ENCODE results near the gene ELMO1.
A peak's percentile ranks its signal among the peaks of the same experiment; 100 is the strongest.

The ELMO1 gene

GRCh38 chr7:36860681-36861080 lies 588.0 kb downstream of the ELMO1 start:
- DNase-seq = no peak

- no peak for DNase-seq
Measured at GRCh38 chr7:36855330-36855729, 593.3 kb downstream of the ELMO1 start.

- DNase-seq = peak in 2 of 3 donors; percentile 7 to 40
Measured at GRCh38 chr7:36854652-36855051, 594.0 kb downstream of the ELMO1 start.

GRCh38 chr7:36852931-36853330 lies 595.7 kb downstream of the ELMO1 start:
- DNase-seq = no peak

- no peak for DNase-seq
Measured at GRCh38 chr7:36852017-36852416, 596.6 kb downstream of the ELMO1 start.

GRCh38 chr7:36851382-36851781 lies 597.3 kb downstream of the ELMO1 start:
- DNase-seq = peak; percentile 25 to 28 (median 25)

- no peak for DNase-seq
Measured at GRCh38 chr7:36847946-36848345, 600.7 kb downstream of the ELMO1 start.

- DNase-seq = no peak
Measured at GRCh38 chr7:36844374-36844773, 604.3 kb downstream of the ELMO1 start.

GRCh38 chr7:36840904-36841303 lies 607.8 kb downstream of the ELMO1 start:
- DNase-seq = no peak

- DNase-seq = no peak
Measured at GRCh38 chr7:36838616-36839225, 609.9 kb downstream of the ELMO1 start.

GRCh38 chr7:36831049-36831448 lies 617.6 kb downstream of the ELMO1 start:
- no peak for DNase-seq

- DNase-seq = peak; percentile 62 to 84 (median 81)
Measured at GRCh38 chr7:36827726-36828703, 620.6 kb downstream of the ELMO1 start.

GRCh38 chr7:36825501-36825900 lies 623.2 kb downstream of the ELMO1 start:
- peak; percentile 28 to 68 (median 60) for DNase-seq

- DNase-seq = no peak
Measured at GRCh38 chr7:36823353-36823752, 625.3 kb downstream of the ELMO1 start.

GRCh38 chr7:36821617-36822016 lies 627.0 kb downstream of the ELMO1 start:
- DNase-seq = no peak

GRCh38 chr7:36820527-36821170 lies 628.0 kb downstream of the ELMO1 start:
- DNase-seq = peak in 1 of 3 donors; percentile 23

- no peak for DNase-seq
Measured at GRCh38 chr7:36819639-36820038, 629.0 kb downstream of the ELMO1 start.

- DNase-seq = no peak
Measured at GRCh38 chr7:36814311-36814710, 634.4 kb downstream of the ELMO1 start.

GRCh38 chr7:36811807-36812206 lies 636.9 kb downstream of the ELMO1 start:
- DNase-seq = no peak

GRCh38 chr7:36810489-36810888 lies 638.2 kb downstream of the ELMO1 start:
- no peak for DNase-seq

GRCh38 chr7:36810032-36810431 lies 638.6 kb downstream of the ELMO1 start:
- DNase-seq = no peak

- DNase-seq = no peak
Measured at GRCh38 chr7:36809510-36809909, 639.2 kb downstream of the ELMO1 start.

GRCh38 chr7:36809086-36809485 lies 639.6 kb downstream of the ELMO1 start:
- no peak for DNase-seq

- peak; percentile 24 to 37 (median 33) for DNase-seq
Measured at GRCh38 chr7:36806891-36807290, 641.8 kb downstream of the ELMO1 start.
